Motor neuron (in vitro differentiated cells): ENCODE data around the gene PSMD4. TPM values are rescaled to one million over a fixed set of nuclear protein-coding genes. Genes with fewer than 3 reads are reported as not detected.
A peak's percentile ranks its signal among the peaks of the same experiment; 100 is the strongest.
"Not testable (repeated sequence)": the region's sequence is repeated elsewhere in the genome, so short reads cannot be mapped to it uniquely, and the experiment has no call there.

Experiments
- ATAC-seq, 8 experiments: fragments of 200-7000 bp; cut with Tn5 transposase; replicated peaks in 6 of 8; 2 replicates each; pipeline ENCODE4 v1.8.0; 2021; ENCODE audit warnings: mild to moderate bottlenecking in 8 of 8, moderate library complexity in 8 of 8
- H3K27ac ChIP-seq, 2 donors: fragments of 250-450 bp; sonication (Bioruptor Pico); 2 replicates each; pipeline ENCODE4 v1.9.0; 2021; ENCODE audit warnings: antibody characterized with exemption in 2 of 2, mild to moderate bottlenecking in 2 of 2, moderate library complexity in 1 of 2
- H3K4me1 ChIP-seq, 2 donors: fragments of 250-450 bp; sonication (Bioruptor Pico); replicated peaks in 1 of 2; 2 replicates each; pipeline ENCODE4 v1.6.1; 2021; ENCODE audit warnings: antibody characterized with exemption in 2 of 2, mild to moderate bottlenecking in 2 of 2, moderate library complexity in 1 of 2
- H3K4me3 ChIP-seq, 5 donors: fragments of 250-450 bp; sonication (Bioruptor Pico); 2 replicates each; pipeline ENCODE4 v1.9.0; 2021; ENCODE audit warnings: antibody characterized with exemption in 5 of 5, mild to moderate bottlenecking in 5 of 5, moderate library complexity in 4 of 5
- WGBS, 10 experiments: fragments of 450-650 bp; shearing (Covaris generic); methylation state at CpG; one replicate each; pipeline ENCODE4 v1.0.0; 2022; 5-methylcytosine and 5-hydroxymethylcytosine counted together
- in situ Hi-C, 9 experiments: fragments of 400-800 bp; cut with MboI; loops; one replicate each; pipeline ENCODE4 v1.15.0; 2021; ENCODE audit warnings: low sequenced_read_pairs in 9 of 9, low pct_unique_long_range_greater_than_20kb in 2 of 9; ENCODE audit not compliant: unreplicated experiment in 9 of 9
- total RNA-seq, 8 experiments: library from RNA; unstranded; fragments of 300-600 nt; gene quantifications; 2 replicates each; pipeline versions ENCODE4 v1.2.3 to v1.2.4, GENCODE V29; 2022

PSMD4 gene
- total RNA-seq, 8 experiments from 2014 or later, result 187 to 376 (median 247) TPM

DNA sequence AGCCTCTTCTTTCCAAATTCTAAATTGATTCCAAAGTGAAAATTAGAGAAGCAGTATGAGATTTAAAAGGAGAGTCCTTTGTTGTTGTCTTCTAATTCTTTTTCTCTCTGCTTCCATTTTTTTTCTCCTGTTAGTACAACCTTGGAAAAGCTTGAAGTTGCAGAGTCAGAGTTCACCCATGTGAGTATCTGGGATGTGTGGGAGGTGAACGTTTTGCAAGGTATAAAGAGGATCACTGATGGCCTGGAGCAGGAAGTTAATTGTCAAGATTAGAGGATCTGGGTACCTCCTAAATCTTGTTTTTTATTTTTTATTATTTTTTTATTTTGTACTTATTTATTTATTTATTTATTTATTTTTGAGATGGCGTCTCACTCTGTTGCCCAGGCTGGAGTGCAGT, 7.7 kb upstream of the PSMD4 start:
- ATAC-seq, result no peak
- H3K4me3 ChIP-seq, result no peak overlapping the region
- no peaks in the 10 kb centered on the region for H3K4me1 ChIP-seq
- WGBS, 10 experiments, result 52 to 100% (median 95%) methylated on average over 1 to 2 of the region's 2 CpGs
- in situ Hi-C loops, result no loop called here
- H3K27ac ChIP-seq, result no peak overlapping the region

- in situ Hi-C loops, result no loop called here
- 45 to 73% (median 59%) methylated on average over 2 to 16 of the region's 16 CpGs for WGBS, 10 experiments
- Histone ChIP-seq H3K27ac (no peak overlapping the region), H3K4me3 (no peak overlapping the region), H3K4me1 (peaks cover 6 to 7% of the 10 kb centered on the region in 2 donors)
- peak in 3 of 8 experiments; percentile 9 to 38 (median 12) for ATAC-seq
These were observed 2.7 kb upstream of the PSMD4 start for GRCh38 chr1:151251656-151252470.

GRCh38 chr1:151255381-151255780, 847 bp downstream of the PSMD4 start:
- ATAC-seq, result no peak
- H3K27ac ChIP-seq, result peak overlapping the region; percentile 88 to 94
- peak overlapping the region; percentile 80 to 97 (median 92) for H3K4me3 ChIP-seq
- H3K4me1 ChIP-seq, result peaks cover 6 to 7% of the 10 kb centered on the region in 2 donors
- WGBS, 10 experiments, result 0 to 57% (median 31%) methylated on average over 5 to 10 of the region's 10 CpGs; no CpG with 5 or more reads in 1 of the 10 experiments
- in situ Hi-C loops, result no loop called here

GRCh38 chr1:151259351-151259750, 4.8 kb downstream of the PSMD4 start:
- in situ Hi-C loops, result no loop called here
- WGBS, 10 experiments, result 83 to 100% (median 98%) methylated on average over 1 to 2 of the region's 2 CpGs
- Histone ChIP-seq H3K4me1 (peaks cover 6 to 7% of the 10 kb centered on the region in 2 donors), H3K4me3 (no peak overlapping the region), H3K27ac (no peak overlapping the region)
- no peak for ATAC-seq

GRCh38 chr1:151265446-151266236, 11.1 kb downstream of the PSMD4 start:
- Histone ChIP-seq H3K4me1 (no peaks in the 10 kb centered on the region), H3K4me3 (no peak overlapping the region), H3K27ac (no peak overlapping the region)
- ATAC-seq, result no peak
- in situ Hi-C loops, result no loop called here
- WGBS, 10 experiments, result 75 to 97% (median 94%) methylated on average over 2 to 10 of the region's 14 CpGs; no CpG with 5 or more reads in 1 of the 10 experiments

GRCh38 chr1:151266315-151266714, 11.8 kb downstream of the PSMD4 start:
- Histone ChIP-seq H3K4me3 (no peak overlapping the region), H3K4me1 (no peaks in the 10 kb centered on the region), H3K27ac (no peak overlapping the region)
- in situ Hi-C loops, result no loop called here
- ATAC-seq, result no peak
- WGBS, 10 experiments, result 89 to 100% (median 97%) methylated on average over 1 to 3 of the region's 3 CpGs; no CpG with 5 or more reads in 4 of the 10 experiments

GRCh38 chr1:151266821-151267220, 12.3 kb downstream of the PSMD4 start:
- in situ Hi-C loops, result no loop called here
- ATAC-seq, result no peak

DNA sequence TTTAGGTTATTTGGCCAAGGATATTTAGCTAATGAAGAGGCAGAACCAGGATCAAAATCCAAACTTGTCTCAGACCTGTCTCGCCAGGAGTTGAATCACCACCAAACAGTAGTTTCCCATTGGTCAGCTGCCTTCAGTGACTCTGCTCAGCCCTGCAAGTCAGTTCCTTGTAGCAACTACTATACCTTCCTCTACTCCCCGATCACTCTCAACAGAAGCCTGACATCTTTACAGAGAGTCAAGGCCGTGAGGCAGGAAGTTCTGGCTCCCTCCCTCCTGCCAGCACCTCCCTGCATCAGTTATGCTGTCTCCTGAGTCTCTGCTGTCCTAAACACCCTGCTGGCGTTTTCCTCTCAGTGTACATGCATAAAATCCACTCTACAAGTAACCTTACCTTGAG, 13.2 kb downstream of the PSMD4 start:
- no peak for ATAC-seq
- WGBS, 10 experiments, result 7 to 91% (median 80%) methylated on average over 1 to 4 of the region's 4 CpGs; no CpG with 5 or more reads in 2 of the 10 experiments
- Histone ChIP-seq H3K27ac (no peak overlapping the region), H3K4me1 (no peaks in the 10 kb centered on the region), H3K4me3 (no peak overlapping the region)
- in situ Hi-C loops, result no loop called here

More at GRCh38 chr1:151266821-151267220, 12.3 kb downstream of the PSMD4 start:
- 65 to 100% (median 89%) methylated on average over 1 to 8 of the region's 8 CpGs; no CpG with 5 or more reads in 2 of the 10 experiments for WGBS, 10 experiments
- H3K4me3 ChIP-seq, result no peak overlapping the region
- no peak overlapping the region for H3K27ac ChIP-seq
- H3K4me1 ChIP-seq, result no peaks in the 10 kb centered on the region

DNA sequence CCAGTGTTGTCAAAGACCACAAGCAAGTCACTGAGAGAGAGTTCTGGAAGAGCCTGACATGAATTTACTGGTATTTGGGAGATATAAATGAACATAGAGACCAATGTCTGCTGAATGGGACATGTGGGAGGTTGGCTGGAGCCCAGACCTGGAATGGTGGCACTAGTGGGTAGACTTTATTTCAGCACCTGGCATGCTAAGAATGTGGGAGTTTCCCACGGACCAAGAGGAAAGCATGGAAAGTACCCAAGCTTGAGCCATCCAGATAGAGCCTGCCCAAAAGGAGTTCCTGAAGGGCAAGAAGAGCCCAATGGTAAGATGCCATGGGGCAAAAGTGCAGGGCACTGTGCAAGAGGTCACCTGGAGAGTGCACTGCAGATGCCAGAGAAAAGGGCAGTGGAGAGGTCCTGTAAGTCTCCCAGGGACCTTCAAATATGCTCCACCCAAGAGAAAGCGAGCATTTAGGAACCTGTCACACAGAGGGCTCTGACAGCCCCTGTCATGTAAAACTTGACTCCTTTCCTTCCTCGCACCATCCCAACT, 19.5 kb downstream of the PSMD4 start:
- no peak for ATAC-seq
- WGBS, 10 experiments, result 33 to 100% (median 86%) methylated on average over 1 to 3 of the region's 3 CpGs; no CpG with 5 or more reads in 5 of the 10 experiments
- Histone ChIP-seq H3K4me3 (no peak overlapping the region), H3K4me1 (no peaks in the 10 kb centered on the region), H3K27ac (no peak overlapping the region)
- in situ Hi-C loops, result no loop called here

DNA sequence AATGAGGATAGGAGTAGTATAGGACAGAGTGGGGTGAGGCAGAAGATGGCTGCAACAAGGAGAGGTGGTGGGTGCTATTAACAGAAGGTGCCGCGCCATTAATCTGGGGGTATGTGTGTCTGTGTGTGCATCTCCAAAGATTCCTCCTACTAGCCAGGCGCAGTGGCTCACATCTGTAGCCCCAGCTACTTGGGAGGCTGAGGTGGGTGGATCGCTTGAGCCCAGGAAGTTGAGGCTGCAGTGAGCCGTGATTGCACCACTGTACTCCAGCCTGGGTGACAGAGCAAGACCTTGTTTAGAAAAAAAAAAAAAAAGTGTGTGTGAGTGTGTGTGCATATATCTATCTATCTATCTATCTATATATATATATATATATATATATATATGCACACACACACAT, 20.8 kb downstream of the PSMD4 start:
- H3K27ac ChIP-seq, in situ Hi-C loops, ATAC-seq, H3K4me1 ChIP-seq, H3K4me3 ChIP-seq: not testable (repeated sequence)
- 61 to 100% (median 95%) methylated on average over 1 to 5 of the region's 5 CpGs; no CpG with 5 or more reads in 4 of the 10 experiments for WGBS, 10 experiments

DNA sequence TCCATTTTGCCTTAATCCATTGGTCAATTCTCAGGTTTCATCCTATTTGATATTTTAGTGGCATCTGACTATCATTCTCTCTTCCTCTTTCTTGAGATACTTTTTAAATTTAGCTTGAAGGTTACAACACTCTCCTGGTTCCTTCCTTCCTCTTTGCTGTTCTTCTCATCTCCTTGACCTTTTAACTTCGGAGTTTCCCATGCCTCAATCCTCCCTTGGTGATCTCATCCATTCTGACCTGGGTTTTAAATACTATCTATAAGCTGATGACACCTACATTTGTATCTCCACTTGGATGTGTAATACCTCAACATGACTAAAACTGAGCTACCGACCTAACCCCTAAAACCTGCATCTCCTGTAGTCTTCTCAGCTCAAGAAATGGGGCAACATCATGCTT, 22.7 kb downstream of the PSMD4 start:
- Histone ChIP-seq H3K4me3 (no peak overlapping the region), H3K4me1 (no peaks in the 10 kb centered on the region), H3K27ac (no peak overlapping the region)
- WGBS, 10 experiments, result 51 to 100% (median 84%) methylated on average over 1 to 2 of the region's 2 CpGs
- in situ Hi-C loops, result no loop called here
- ATAC-seq, result no peak

DNA sequence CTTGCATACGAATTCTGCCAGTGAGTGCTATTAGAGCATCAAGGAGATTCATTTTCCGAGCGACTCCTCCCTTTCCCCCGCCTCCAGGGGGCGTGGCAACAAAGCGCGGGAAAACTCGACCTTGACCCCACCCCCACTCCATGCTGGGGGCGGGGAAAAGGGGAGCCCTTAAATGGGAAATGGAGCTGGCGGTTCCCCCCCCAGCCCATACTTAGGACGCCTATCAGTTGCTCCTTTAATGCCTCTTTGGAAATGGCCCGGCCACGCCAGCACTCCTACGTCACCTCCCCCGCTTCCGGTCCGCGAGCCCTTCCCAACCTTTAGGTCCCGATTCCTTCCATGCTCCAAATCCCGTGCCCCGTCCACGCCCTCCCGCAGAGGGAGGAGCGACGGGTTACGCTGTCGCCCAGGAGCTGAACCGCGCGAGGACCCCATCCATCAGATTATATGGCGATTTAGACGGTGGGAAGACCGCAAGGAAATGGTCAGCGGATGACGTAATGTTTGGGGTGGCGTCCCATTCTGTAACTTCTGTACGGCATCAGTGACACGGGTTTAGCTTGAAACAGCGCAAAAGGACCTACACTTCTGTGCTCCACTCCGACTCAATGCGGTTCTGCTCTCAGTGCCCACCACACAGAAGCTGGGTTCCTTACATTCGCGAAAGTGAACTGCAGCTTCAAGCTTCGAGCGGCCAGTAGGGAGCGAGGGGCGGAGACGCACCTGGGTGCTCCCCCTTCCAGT, 26.9 kb downstream of the PSMD4 start:
- Histone ChIP-seq H3K4me1 (peaks cover 9 to 10% of the 10 kb centered on the region in 2 donors), H3K4me3 (peak overlapping the region; percentile 53 to 85 (median 59)), H3K27ac (peak overlapping the region; percentile 93 to 95)
- WGBS, 10 experiments, result 0 to 10% (median 0%) methylated on average over 1 to 24 of the region's 48 CpGs; no CpG with 5 or more reads in 1 of the 10 experiments
- ATAC-seq, result peak; percentile 44 to 65 (median 57)
- in situ Hi-C loops, result no loop called here
